HFFc6 (cell line): ENCODE data around the gene PTPRN2. TPM values are rescaled to one million over a fixed set of nuclear protein-coding genes. Genes with fewer than 3 reads are reported as not detected.

Source experiments
- DNase-seq: peaks from one replicate; pipeline ENCODE4 v3.0.0-alpha.2; 2018
- H3K27ac Mint-ChIP-seq: 2 replicates; pipeline ENCODE4 v1.8.0; 2020; ENCODE audit warnings: mild to moderate bottlenecking, mixed read lengths
- H3K27me3 Mint-ChIP-seq: 2 replicates; pipeline ENCODE4 v1.8.0; 2021; ENCODE audit warnings: mild to moderate bottlenecking, moderate library complexity, mixed read lengths; ENCODE audit not compliant: insufficient read depth
- H3K36me3 Mint-ChIP-seq: 2 replicates; pipeline ENCODE4 v1.8.0; 2021; ENCODE audit warnings: low read depth, mixed read lengths
- H3K4me1 Mint-ChIP-seq: 2 replicates; pipeline ENCODE4 v1.8.0; 2020; ENCODE audit warnings: low read depth, mixed read lengths
- H3K4me3 Mint-ChIP-seq: 2 replicates; pipeline ENCODE4 v1.8.0; 2020; ENCODE audit warnings: mild to moderate bottlenecking, moderate library complexity, mixed read lengths
- H3K9me3 Mint-ChIP-seq: 2 replicates; pipeline ENCODE4 v1.8.0; 2020; ENCODE audit warnings: mild to moderate bottlenecking, mixed read lengths
- CTCF ChIP-seq: fragments of 200-600 bp; sonication (generic); IDR thresholded peaks from 2 replicates; pipeline ENCODE4 v1.5.0; 2021; ENCODE audit warnings: antibody characterized with exemption, mild to moderate bottlenecking
- total RNA-seq, 6 experiments: library from RNA; stranded (reverse); fragmentation: NEBNext Ultra II Directional; extraction: Animal tissue kit (Norgen Biotek cat#: 25700); gene quantifications; 2 replicates in 1 of 6; 3 replicates in 5 of 6; pipeline ENCODE4 v1.2.3, GENCODE V29; 2021

The PTPRN2 gene
- total RNA-seq, 6 experiments from 2014 or later = 0.05 to 0.27 (median 0.23) TPM

- Mint-ChIP-seq H3K4me3 (no peak overlapping the region), H3K36me3 (peaks cover 11% of the 10 kb centered on the region), H3K27ac (no peak overlapping the region), H3K9me3 (peaks cover 81% of the 10 kb centered on the region), H3K4me1 (no peaks in the 10 kb centered on the region), H3K27me3 (peaks cover 5% of the 10 kb centered on the region; the same call in 1 of the 2 replicates)
- no peak for DNase-seq
- no peak for TF ChIP-seq CTCF
These were observed 445.7 kb downstream of the PTPRN2 start for GRCh38 chr7:158141806-158142518.

DNA sequence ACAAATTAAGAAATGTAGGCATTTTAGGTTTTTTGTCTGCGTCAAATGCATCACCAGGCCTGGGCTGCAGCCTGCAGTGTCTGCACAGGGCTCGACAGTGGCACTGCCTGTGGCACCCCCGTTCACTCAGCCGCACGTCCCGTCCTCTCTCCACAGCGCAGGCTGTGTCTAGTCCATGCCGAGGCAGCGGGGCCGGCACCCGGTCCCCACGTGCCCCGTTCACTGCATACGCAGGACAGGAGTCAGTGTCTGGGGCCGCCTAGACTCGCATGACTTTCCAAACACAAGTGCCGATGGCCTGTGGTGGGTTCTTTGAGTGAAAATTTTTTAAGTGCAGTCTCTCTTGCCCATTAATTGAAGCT is 446.4 kb downstream of the PTPRN2 start:
- Mint-ChIP-seq H3K4me3 (no peak overlapping the region), H3K9me3 (peaks cover 80% of the 10 kb centered on the region), H3K36me3 (peaks cover 11% of the 10 kb centered on the region)

GRCh38 chr7:158140538-158141220 is 446.9 kb downstream of the PTPRN2 start:
- no peak overlapping the region for H3K27ac Mint-ChIP-seq
- no peak for TF ChIP-seq CTCF
- no peak overlapping the region for H3K4me3 Mint-ChIP-seq
- peaks cover 11% of the 10 kb centered on the region for H3K36me3 Mint-ChIP-seq
- peaks cover 5% of the 10 kb centered on the region; the same call in 1 of the 2 replicates for H3K27me3 Mint-ChIP-seq
- H3K9me3 Mint-ChIP-seq = peaks cover 75% of the 10 kb centered on the region
- DNase-seq = no peak
- no peaks in the 10 kb centered on the region for H3K4me1 Mint-ChIP-seq

More for the DNA sequence above, 446.4 kb downstream of the PTPRN2 start:
- peaks cover 5% of the 10 kb centered on the region; the same call in 1 of the 2 replicates for H3K27me3 Mint-ChIP-seq
- no peak for DNase-seq
- H3K4me1 Mint-ChIP-seq = no peaks in the 10 kb centered on the region
- no peak for TF ChIP-seq CTCF
- no peak overlapping the region for H3K27ac Mint-ChIP-seq

DNA sequence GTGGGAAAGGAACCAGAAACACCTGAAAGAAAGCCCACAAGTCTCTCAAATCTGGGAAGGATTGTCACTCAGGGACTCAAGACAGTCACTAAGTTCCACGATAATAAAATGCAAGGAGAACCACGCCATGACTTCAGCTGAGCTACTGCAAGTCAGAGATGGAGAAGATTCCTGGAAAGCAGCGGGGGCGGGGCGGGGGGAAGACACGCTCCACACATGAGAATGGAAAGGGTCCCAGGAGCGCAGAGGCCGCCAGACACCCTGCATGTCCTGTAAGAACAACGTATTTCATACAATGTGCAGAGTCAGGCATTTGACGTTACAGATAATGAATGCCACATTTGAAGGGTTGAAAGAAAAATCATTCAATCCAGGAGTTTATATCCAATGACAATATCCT is 448.1 kb downstream of the PTPRN2 start:
- Mint-ChIP-seq H3K9me3 (peaks cover 69% of the 10 kb centered on the region), H3K27ac (no peak overlapping the region), H3K4me1 (no peaks in the 10 kb centered on the region), H3K4me3 (no peak overlapping the region), H3K36me3 (peaks cover 11% of the 10 kb centered on the region), H3K27me3 (peaks cover 4% of the 10 kb centered on the region; the same call in 1 of the 2 replicates)
- no peak for TF ChIP-seq CTCF
- no peak for DNase-seq

- Mint-ChIP-seq H3K9me3 (peaks cover 60% of the 10 kb centered on the region), H3K36me3 (peaks cover 11% of the 10 kb centered on the region), H3K4me1 (no peaks in the 10 kb centered on the region), H3K27me3 (peaks cover 4% of the 10 kb centered on the region; the same call in 1 of the 2 replicates), H3K4me3 (no peak overlapping the region), H3K27ac (no peak overlapping the region)
- TF ChIP-seq CTCF = no peak
- DNase-seq = no peak
These were observed 449.4 kb downstream of the PTPRN2 start for GRCh38 chr7:158138329-158138597.
